MM.1S (cell line): ENCODE results near the gene TRIP6.

Experiments used
- EZH2 ChIP-seq: fragments of 300-600 bp; sonication (generic); optimal IDR thresholded peaks from 2 replicates; pipeline ENCODE3; 2017; ENCODE audit warnings: low read depth, mild to moderate bottlenecking, antibody characterized with exemption, low read length, mixed read lengths
- TF ChIP-seq, protein P1 (sequence below): fragments of 300-600 bp; sonication (generic); IDR thresholded peaks from 2 replicates; pipeline ENCODE4 v1.5.1; 2016; ENCODE audit warnings: antibody characterized with exemption, low read length, mixed read lengths

DNA sequence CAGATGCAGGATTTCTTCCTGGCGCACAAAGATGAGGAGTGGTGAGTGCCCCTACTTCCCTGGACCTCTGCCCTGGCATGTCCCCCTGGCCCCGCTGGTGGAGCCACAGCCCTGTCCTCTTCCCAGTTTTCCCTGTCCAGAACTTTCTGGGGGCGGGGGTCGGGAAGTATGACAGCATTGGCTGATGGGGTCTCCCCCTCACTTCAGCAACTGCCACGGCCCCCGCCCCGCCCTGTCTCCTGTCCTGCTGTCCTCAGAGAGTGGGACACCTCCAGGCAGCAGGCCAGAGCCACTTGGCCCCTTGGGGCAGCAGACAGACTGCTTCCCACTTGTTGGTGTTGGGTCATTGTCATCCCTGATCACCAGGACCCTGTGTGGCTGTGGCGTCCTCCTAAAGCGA is 15.0 kb downstream of the TRIP6 start:
- TF ChIP-seq, protein P1, sequence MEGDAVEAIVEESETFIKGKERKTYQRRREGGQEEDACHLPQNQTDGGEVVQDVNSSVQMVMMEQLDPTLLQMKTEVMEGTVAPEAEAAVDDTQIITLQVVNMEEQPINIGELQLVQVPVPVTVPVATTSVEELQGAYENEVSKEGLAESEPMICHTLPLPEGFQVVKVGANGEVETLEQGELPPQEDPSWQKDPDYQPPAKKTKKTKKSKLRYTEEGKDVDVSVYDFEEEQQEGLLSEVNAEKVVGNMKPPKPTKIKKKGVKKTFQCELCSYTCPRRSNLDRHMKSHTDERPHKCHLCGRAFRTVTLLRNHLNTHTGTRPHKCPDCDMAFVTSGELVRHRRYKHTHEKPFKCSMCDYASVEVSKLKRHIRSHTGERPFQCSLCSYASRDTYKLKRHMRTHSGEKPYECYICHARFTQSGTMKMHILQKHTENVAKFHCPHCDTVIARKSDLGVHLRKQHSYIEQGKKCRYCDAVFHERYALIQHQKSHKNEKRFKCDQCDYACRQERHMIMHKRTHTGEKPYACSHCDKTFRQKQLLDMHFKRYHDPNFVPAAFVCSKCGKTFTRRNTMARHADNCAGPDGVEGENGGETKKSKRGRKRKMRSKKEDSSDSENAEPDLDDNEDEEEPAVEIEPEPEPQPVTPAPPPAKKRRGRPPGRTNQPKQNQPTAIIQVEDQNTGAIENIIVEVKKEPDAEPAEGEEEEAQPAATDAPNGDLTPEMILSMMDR = no peak
- no peak for TF ChIP-seq EZH2
